Fibroblast of villous mesenchyme (primary cell): Measurements from ENCODE around the gene SALL1. TPM values are rescaled to one million over a fixed set of nuclear protein-coding genes. Genes with fewer than 3 reads are reported as not detected.

Experiments
- DNase-seq: peaks from one replicate; pipeline ENCODE4 v3.0.0-alpha.2; 2010; ENCODE audit warnings: low read depth
- H3K4me3 ChIP-seq: 2 replicates; pipeline ENCODE4 v1.5.1; 2011; ENCODE audit warnings: low read depth, mild to moderate bottlenecking, low read length
- total RNA-seq: library from RNA; depleted of rRNA; stranded (reverse); fragments of >200 nt; gene quantifications from 2 replicates; pipeline ENCODE4 v1.2.3, GENCODE V29; 2012
- TF ChIP-seq, protein P1 (sequence below): IDR thresholded peaks from 2 replicates; pipeline ENCODE4 v1.5.1; 2012; ENCODE audit warnings: low read depth, mild to moderate bottlenecking, low read length; ENCODE audit not compliant: insufficient read depth

The SALL1 gene
- total RNA-seq, 1 donor, result 3.5 TPM

GRCh38 chr16:51124896-51125295 lies 26.2 kb downstream of the SALL1 start:
- no peak overlapping the region for H3K4me3 ChIP-seq
- DNase-seq, result no peak
- TF ChIP-seq, protein P1, sequence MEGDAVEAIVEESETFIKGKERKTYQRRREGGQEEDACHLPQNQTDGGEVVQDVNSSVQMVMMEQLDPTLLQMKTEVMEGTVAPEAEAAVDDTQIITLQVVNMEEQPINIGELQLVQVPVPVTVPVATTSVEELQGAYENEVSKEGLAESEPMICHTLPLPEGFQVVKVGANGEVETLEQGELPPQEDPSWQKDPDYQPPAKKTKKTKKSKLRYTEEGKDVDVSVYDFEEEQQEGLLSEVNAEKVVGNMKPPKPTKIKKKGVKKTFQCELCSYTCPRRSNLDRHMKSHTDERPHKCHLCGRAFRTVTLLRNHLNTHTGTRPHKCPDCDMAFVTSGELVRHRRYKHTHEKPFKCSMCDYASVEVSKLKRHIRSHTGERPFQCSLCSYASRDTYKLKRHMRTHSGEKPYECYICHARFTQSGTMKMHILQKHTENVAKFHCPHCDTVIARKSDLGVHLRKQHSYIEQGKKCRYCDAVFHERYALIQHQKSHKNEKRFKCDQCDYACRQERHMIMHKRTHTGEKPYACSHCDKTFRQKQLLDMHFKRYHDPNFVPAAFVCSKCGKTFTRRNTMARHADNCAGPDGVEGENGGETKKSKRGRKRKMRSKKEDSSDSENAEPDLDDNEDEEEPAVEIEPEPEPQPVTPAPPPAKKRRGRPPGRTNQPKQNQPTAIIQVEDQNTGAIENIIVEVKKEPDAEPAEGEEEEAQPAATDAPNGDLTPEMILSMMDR, result no peak

DNA sequence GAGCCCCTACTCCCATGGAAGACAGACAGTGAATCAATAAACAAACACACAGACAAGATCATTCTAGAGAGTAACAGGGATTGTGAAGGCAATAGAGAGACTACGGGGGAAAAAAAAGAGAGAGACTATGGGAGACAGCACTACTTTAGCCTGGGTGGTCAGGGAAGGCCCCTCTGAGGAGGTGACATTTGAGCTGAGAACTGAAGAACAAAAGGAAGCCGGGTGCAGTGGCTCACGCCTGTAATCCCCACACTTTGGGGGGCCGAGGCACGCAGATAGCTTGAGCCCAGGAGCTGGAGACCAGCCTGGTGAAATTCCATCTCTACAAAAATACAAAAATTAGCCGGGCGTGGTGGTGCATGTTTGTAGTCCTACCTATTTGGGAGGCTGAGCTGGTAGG lies 29.2 kb downstream of the SALL1 start:
- no peak overlapping the region for H3K4me3 ChIP-seq
- DNase-seq, result no peak
- TF ChIP-seq, protein P1, result no peak

DNA sequence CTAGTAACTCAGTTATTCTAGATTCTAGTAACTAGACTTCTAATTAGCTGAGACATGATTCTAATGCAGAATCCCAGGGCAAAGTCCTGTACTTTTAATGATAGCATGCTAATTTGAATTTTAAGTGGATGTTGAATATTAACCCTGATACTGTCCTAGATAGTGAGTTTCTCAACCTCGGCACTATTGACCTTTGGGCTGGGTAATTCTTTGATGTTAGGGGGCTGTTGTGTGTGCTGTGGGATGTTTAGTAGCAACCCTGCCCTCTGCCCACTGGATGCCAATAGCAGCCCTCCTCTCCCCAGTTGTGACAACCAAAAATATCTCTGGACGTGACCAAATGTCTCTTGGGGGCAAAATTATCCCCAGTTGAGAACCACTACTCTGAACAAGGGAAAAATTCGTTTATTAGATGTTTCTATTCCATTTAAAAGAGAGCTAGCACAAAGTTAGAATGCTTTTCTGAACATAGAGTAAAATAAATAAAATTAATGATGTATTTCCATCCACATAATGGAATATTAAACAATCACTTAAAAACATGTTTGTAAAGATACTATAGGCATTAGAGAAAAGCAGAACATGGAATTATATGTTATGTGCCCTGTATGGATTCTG lies 30.2 kb downstream of the SALL1 start:
- TF ChIP-seq, protein P1, result no peak
- no peak for DNase-seq
- no peak overlapping the region for H3K4me3 ChIP-seq

DNA sequence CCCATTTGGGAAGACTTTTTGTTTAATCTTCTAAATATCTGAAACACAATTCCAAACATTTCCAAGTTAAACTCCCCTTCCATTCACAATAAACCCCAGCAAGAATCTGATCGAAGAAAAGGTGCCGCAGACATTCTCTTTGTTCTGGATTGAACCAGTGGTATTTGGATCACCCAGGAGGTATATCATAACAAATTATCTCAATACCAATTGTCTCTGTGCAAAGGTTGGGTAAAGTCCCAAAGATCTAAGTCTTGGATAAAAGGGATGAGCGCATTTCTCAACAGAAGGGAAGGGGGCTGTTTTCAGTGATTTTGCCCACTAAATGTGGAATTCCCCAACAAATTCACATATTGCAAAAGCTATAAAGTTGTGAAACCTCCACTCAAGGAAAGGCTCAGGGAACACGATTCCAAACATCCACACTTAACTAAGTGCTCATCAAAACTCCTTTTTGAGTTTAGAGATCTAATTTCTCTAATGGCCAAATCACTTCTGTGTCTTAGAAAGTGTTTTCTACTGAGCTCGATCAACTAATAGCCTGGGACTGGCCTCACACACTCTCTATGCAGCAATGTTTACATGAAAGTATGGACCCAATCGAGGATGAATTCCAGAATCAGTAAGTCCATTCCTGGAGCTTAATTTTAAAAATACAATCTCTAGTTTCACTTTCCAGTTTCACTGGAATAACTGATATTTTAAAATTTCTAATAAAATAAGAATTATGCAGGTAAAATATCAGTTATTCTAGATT lies 30.9 kb downstream of the SALL1 start:
- no peak for DNase-seq
- TF ChIP-seq, protein P1, result no peak
- H3K4me3 ChIP-seq, result no peak overlapping the region

GRCh38 chr16:51119556-51119955 lies 31.5 kb downstream of the SALL1 start:
- TF ChIP-seq, protein P1, result no peak
- no peak overlapping the region for H3K4me3 ChIP-seq
- no peak for DNase-seq

DNA sequence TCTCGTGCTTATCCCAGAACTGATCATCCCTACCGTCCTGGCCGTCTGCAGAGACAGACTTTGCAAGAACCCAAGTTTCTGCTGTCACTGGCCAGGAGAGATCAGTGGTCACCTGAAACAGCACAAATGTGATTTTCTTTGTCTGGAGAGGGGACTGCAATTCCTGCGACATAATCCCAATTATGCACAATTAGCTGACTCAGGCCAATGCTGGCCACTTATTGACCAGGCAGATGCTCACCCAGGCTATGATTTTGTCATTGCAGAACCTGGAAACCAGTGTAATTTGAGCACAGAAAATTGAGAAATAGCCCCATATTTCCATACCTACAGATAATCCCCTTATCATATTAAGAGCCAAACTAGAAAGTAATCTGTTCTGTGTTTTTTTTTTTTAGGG lies 34.7 kb downstream of the SALL1 start:
- DNase-seq, result no peak
- TF ChIP-seq, protein P1, result no peak
- no peak overlapping the region for H3K4me3 ChIP-seq
